ENCODE results near the gene CEP89. TPM values are rescaled to one million over a fixed set of nuclear protein-coding genes. Genes with fewer than 3 reads are reported as not detected.
A peak's percentile ranks its signal among the peaks of the same experiment; 100 is the strongest.
"Not testable (repeated sequence)": the region's sequence is repeated elsewhere in the genome, so short reads cannot be mapped to it uniquely, and the experiment has no call there.

Gene CEP89
- total RNA-seq, 1 donor from 2014 or later, result 16.9 TPM

DNA sequence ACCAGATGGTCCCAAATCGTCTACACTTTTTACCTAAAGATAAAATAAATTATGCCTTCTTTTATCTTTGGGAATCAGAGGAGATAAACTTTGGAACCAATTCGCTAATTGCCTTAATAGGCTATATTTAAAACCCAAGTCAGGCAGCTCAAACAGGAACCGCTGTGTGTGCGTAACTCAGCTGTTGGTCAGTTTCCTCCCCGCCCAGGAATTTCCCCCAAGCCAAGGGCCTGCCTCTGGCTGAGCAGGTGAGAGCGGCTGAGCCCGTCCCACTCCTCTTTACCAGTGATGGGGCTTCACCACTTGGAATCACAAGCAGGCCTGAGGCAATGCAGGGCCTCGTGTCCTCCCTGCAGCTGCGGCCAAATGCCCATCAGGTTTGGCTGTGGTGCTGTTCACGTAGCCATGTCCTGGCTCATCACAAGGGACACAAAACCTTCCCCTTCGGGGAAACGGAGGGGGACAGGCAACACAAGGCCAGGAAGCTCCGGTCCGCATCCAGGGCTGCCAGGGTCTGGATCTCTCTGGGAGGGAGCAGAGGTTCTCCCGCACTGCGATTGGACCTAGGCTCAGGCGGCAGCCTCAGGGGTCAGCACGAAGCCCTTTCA, 101.7 kb downstream of the CEP89 start:
- no peak overlapping the region for H3K4me3 ChIP-seq (ENCODE audit: low read depth, low read length)
- DNase-seq (ENCODE audit: low read depth), result no peak
- no peak for TF ChIP-seq CTCF (conservative IDR thresholded peaks at IDR 0.05; ENCODE audit: low read depth, low read length)

GRCh38 chr19:32869369-32869965, 102.3 kb downstream of the CEP89 start, which contains the start of gene SLC7A9:
SLC7A9 (minus strand) TSS chr19:32869767; CDS start chr19:32868534, 1,233 bp downstream.
- no peak for DNase-seq (ENCODE audit: low read depth)
- no peak for TF ChIP-seq CTCF (conservative IDR thresholded peaks at IDR 0.05; ENCODE audit: low read depth, low read length)
- peak within 1 kb of the TSS; percentile 18 for H3K4me3 ChIP-seq (ENCODE audit: low read depth, low read length)

GRCh38 chr19:32868206-32868950, 103.4 kb downstream of the CEP89 start:
- H3K4me3 ChIP-seq (ENCODE audit: low read depth, low read length), result no peak overlapping the region
- TF ChIP-seq CTCF (conservative IDR thresholded peaks at IDR 0.05; ENCODE audit: low read depth, low read length), result no peak

GRCh38 chr19:32867436-32867835, 104.3 kb downstream of the CEP89 start:
- not testable (repeated sequence) for H3K4me3 ChIP-seq (ENCODE audit: low read depth, low read length); DNase-seq (ENCODE audit: low read depth)

More at GRCh38 chr19:32868206-32868950, 103.4 kb downstream of the CEP89 start:
- DNase-seq (ENCODE audit: low read depth), result no peak

- TF ChIP-seq CTCF (conservative IDR thresholded peaks at IDR 0.05; ENCODE audit: low read depth, low read length), result no peak
These were observed 105.0 kb downstream of the CEP89 start for GRCh38 chr19:32866564-32867265.

GRCh38 chr19:32866061-32866460, 105.7 kb downstream of the CEP89 start:
- no peak overlapping the region for H3K4me3 ChIP-seq (ENCODE audit: low read depth, low read length)
- no peak for TF ChIP-seq CTCF (conservative IDR thresholded peaks at IDR 0.05; ENCODE audit: low read depth, low read length)
- no peak for DNase-seq (ENCODE audit: low read depth)

More at GRCh38 chr19:32866564-32867265, 105.0 kb downstream of the CEP89 start:
- no peak for DNase-seq (ENCODE audit: low read depth)
- H3K4me3 ChIP-seq (ENCODE audit: low read depth, low read length), result no peak overlapping the region

DNA sequence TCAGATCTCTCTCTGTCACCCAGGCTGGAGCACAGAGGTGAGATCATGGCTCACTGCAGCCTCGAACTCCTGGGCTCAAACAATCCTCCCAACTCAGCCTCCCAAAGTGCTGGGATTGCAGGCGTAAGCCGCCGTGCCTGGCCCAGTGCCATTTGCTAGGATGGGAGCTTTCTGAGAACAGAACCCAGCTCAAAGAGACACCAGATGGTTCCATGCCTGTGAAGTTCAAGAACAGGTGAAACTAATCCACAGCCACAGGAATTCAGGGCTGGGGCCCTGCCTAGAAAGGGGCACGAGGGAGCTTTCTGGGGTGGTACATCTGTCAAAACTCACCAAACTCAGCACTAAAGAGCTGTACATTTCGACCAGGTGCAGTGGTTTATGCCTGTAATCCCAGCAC, 106.4 kb downstream of the CEP89 start:
- TF ChIP-seq CTCF (conservative IDR thresholded peaks at IDR 0.05; ENCODE audit: low read depth, low read length), result no peak
- no peak for DNase-seq (ENCODE audit: low read depth)
- no peak overlapping the region for H3K4me3 ChIP-seq (ENCODE audit: low read depth, low read length)

Data from epithelial cell of proximal tubule (primary cell).